Adipose tissue (tissue), 3 donors: ENCODE data around the gene MYZAP. TPM values are rescaled to one million over a fixed set of nuclear protein-coding genes. Genes with fewer than 3 reads are reported as not detected.

Experiments
- H3K27ac ChIP-seq: one replicate; pipeline ENCODE4 v1.5.1; 2013; ENCODE audit warnings: low read depth, low read length
- WGBS, 3 donors: extraction: QIAGEN DNeasy Blood & Tissue Kit; methylation state at CpG; one replicate each; pipeline ENCODE4 v1.1.7; 2013; 5-methylcytosine and 5-hydroxymethylcytosine counted together
- polyA plus RNA-seq, 3 donors: library from polyadenylated mRNA; stranded (reverse); fragments of 200-250 nt; gene quantifications; one replicate each; pipeline ENCODE4 v1.2.3, GENCODE V29; 2013
- donor health status: healthy with polysubstance abuse.
- donor health status: Bipolar disorder and iron deficiency.
- donor health status: healthy.

MYZAP gene
- polyA plus RNA-seq, 3 donors = 8.1 to 62.3 (median 22.4) TPM

GRCh38 chr15:57671636-57672035 lies 79.9 kb downstream of the MYZAP start:
- WGBS, 3 donors = 0% methylated on average over 1 of the region's 1 CpG
- H3K27ac ChIP-seq = no peak overlapping the region

GRCh38 chr15:57675481-57676181 lies 83.9 kb downstream of the MYZAP start:
- 75 to 90% (median 88%) methylated on average over 9 of the region's 9 CpGs for whole genome bisulfite sequencing, 3 donors
- no peak overlapping the region for H3K27ac ChIP-seq

GRCh38 chr15:57676585-57676984 lies 84.9 kb downstream of the MYZAP start:
- no peak overlapping the region for H3K27ac ChIP-seq
- 90 to 94% (median 94%) methylated on average over 5 of the region's 5 CpGs for WGBS, 3 donors

GRCh38 chr15:57677204-57677603 lies 85.5 kb downstream of the MYZAP start:
- WGBS, 3 donors = 92 to 98% (median 97%) methylated on average over 3 of the region's 3 CpGs
- H3K27ac ChIP-seq = no peak overlapping the region

GRCh38 chr15:57680021-57680420 lies 88.3 kb downstream of the MYZAP start:
- no peak overlapping the region for H3K27ac ChIP-seq
- 95 to 100% (median 98%) methylated on average over 1 of the region's 1 CpG for WGBS, 3 donors

GRCh38 chr15:57681011-57681410 lies 89.3 kb downstream of the MYZAP start:
- H3K27ac ChIP-seq = no peak overlapping the region
- 90 to 100% (median 96%) methylated on average over 1 of the region's 1 CpG for WGBS, 3 donors

GRCh38 chr15:57683481-57683880 lies 91.8 kb downstream of the MYZAP start:
- H3K27ac ChIP-seq = no peak overlapping the region
- 87 to 98% (median 92%) methylated on average over 1 of the region's 1 CpG for WGBS, 3 donors

- H3K27ac ChIP-seq = no peak overlapping the region
- 52 to 80% (median 80%) methylated on average over 8 of the region's 8 CpGs for WGBS, 3 donors
These were observed 92.9 kb downstream of the MYZAP start for GRCh38 chr15:57684491-57685151.

- 59 to 79% (median 68%) methylated on average over 7 of the region's 7 CpGs for WGBS, 3 donors
- no peak overlapping the region for H3K27ac ChIP-seq
These were observed 93.8 kb downstream of the MYZAP start for GRCh38 chr15:57685306-57686095.

GRCh38 chr15:57686657-57687056 lies 95.0 kb downstream of the MYZAP start:
- 82 to 87% (median 85%) methylated on average over 4 of the region's 4 CpGs for WGBS, 3 donors
- no peak overlapping the region for H3K27ac ChIP-seq

GRCh38 chr15:57690341-57690966 lies 98.8 kb downstream of the MYZAP start:
- H3K27ac ChIP-seq = no peak overlapping the region
- 81 to 93% (median 88%) methylated on average over 6 of the region's 6 CpGs for WGBS, 3 donors

- 33 to 53% (median 48%) methylated on average over 1 of the region's 1 CpG for WGBS, 3 donors
- no peak overlapping the region for H3K27ac ChIP-seq
These were observed 99.4 kb downstream of the MYZAP start for GRCh38 chr15:57691082-57691481.

GRCh38 chr15:57692709-57693108 lies 101.0 kb downstream of the MYZAP start:
- whole genome bisulfite sequencing, 3 donors = 41 to 68% (median 55%) methylated on average over 1 of the region's 1 CpG
- H3K27ac ChIP-seq = no peak overlapping the region

- WGBS, 3 donors = 69 to 85% (median 72%) methylated on average over 1 of the region's 1 CpG
- H3K27ac ChIP-seq = no peak overlapping the region
These were observed 102.6 kb downstream of the MYZAP start for GRCh38 chr15:57694279-57694678.

- no peak overlapping the region for H3K27ac ChIP-seq
- WGBS, 3 donors = 61 to 72% (median 68%) methylated on average over 5 of the region's 5 CpGs
These were observed 104.4 kb downstream of the MYZAP start for GRCh38 chr15:57696146-57696545.

GRCh38 chr15:57697588-57697987 lies 105.9 kb downstream of the MYZAP start:
- H3K27ac ChIP-seq = no peak overlapping the region
- 92 to 99% (median 98%) methylated on average over 4 of the region's 4 CpGs for WGBS, 3 donors

GRCh38 chr15:57698243-57698642 lies 106.5 kb downstream of the MYZAP start:
- H3K27ac ChIP-seq = no peak overlapping the region

- H3K27ac ChIP-seq = no peak overlapping the region
- 82 to 90% (median 85%) methylated on average over 4 of the region's 4 CpGs for WGBS, 3 donors
These were observed 107.3 kb downstream of the MYZAP start for GRCh38 chr15:57698991-57699390.

- WGBS, 3 donors = 9 to 43% (median 21%) methylated on average over 2 of the region's 2 CpGs
- no peak overlapping the region for H3K27ac ChIP-seq
These were observed 111.7 kb downstream of the MYZAP start for GRCh38 chr15:57703387-57703786.
